ENCODE measurements around the gene ADAMTS17.

The ADAMTS17 gene

DNA sequence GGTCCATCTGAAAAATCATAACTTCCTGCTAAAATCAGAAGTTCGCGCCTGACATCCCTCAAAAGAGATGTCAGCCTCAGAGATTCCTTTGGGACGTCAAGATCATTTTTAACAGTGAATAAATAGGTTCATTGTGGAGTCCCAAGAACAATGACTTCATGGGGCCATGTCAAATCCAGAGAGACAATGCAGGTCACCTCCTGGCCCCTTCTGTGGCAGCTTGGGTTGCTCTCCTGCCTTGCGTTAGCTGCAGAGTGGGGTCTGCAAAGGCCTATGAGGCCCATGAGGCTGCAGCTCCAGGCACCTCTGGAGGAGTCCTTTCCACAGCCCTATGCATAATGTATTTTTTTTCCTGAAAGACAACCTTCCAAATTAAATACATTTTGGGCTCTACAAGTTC lies 282.3 kb downstream of the ADAMTS17 start:
- H3K79me2 ChIP-seq (ENCODE audit: control insufficient read depth, low read length): no peaks in the 10 kb centered on the region
- H3K27me3 ChIP-seq (ENCODE audit: control insufficient read depth, low read length): peaks cover 12% of the 10 kb centered on the region
- H4K20me1 ChIP-seq (ENCODE audit: control insufficient read depth, insufficient read depth, low read depth, low read length): no peaks in the 10 kb centered on the region
- H3K4me2 ChIP-seq (ENCODE audit: low read length): no peak overlapping the region
- no peak overlapping the region for H3K27ac ChIP-seq (ENCODE audit: low read depth, low read length)
- no peaks in the 10 kb centered on the region for H3K4me1 ChIP-seq (ENCODE audit: control insufficient read depth, low read length)
- H3F3A ChIP-seq (ENCODE audit: control insufficient read depth, insufficient read depth): no peaks in the 10 kb centered on the region
- TF ChIP-seq, protein P1, sequence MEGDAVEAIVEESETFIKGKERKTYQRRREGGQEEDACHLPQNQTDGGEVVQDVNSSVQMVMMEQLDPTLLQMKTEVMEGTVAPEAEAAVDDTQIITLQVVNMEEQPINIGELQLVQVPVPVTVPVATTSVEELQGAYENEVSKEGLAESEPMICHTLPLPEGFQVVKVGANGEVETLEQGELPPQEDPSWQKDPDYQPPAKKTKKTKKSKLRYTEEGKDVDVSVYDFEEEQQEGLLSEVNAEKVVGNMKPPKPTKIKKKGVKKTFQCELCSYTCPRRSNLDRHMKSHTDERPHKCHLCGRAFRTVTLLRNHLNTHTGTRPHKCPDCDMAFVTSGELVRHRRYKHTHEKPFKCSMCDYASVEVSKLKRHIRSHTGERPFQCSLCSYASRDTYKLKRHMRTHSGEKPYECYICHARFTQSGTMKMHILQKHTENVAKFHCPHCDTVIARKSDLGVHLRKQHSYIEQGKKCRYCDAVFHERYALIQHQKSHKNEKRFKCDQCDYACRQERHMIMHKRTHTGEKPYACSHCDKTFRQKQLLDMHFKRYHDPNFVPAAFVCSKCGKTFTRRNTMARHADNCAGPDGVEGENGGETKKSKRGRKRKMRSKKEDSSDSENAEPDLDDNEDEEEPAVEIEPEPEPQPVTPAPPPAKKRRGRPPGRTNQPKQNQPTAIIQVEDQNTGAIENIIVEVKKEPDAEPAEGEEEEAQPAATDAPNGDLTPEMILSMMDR (IDR thresholded peaks at IDR 0.05; ENCODE audit: low read depth, low read length, poor library complexity, severe bottlenecking): no peak
- TF ChIP-seq EZH2phosphoT487 (IDR thresholded peaks at IDR 0.05; ENCODE audit: borderline replicate concordance, low read length): no peak
- H3K9me2 ChIP-seq (replicated peaks; ENCODE audit: control insufficient read depth, low read length): no peaks in the 10 kb centered on the region
- H3K36me3 ChIP-seq (ENCODE audit: control insufficient read depth, low read length): no peaks in the 10 kb centered on the region
- no peak overlapping the region for H3K4me3 ChIP-seq (ENCODE audit: low read length)
- H3K9me3 ChIP-seq (ENCODE audit: control insufficient read depth, insufficient read depth, low read length): no peaks in the 10 kb centered on the region

DNA sequence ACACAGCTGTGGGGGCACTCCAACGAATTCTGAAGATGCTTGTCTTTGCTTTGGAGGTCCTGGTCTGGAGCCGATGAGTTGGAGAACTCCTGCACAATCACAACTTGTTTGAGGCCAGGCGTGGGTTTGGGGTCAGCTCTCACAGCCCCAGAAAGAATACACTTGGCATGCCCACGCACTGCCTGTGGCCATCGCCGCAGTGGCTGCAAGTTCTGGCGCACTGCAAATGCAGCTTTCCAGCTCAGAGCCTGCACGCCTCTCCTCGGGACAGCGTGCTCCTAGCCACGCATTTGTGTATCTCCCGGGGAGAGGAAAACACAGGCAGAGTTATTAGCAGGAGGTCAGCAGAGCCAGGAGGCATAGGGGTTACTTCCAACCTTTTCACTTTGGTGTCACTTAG lies 282.7 kb downstream of the ADAMTS17 start:
- no peak overlapping the region for H3K4me2 ChIP-seq (ENCODE audit: low read length)
- peaks cover 12% of the 10 kb centered on the region for H3K27me3 ChIP-seq (ENCODE audit: control insufficient read depth, low read length)
- no peaks in the 10 kb centered on the region for H3K36me3 ChIP-seq (ENCODE audit: control insufficient read depth, low read length)
- H3K27ac ChIP-seq (ENCODE audit: low read depth, low read length): no peak overlapping the region
- TF ChIP-seq, protein P1 (IDR thresholded peaks at IDR 0.05; ENCODE audit: low read depth, low read length, poor library complexity, severe bottlenecking): no peak
- TF ChIP-seq EZH2phosphoT487 (IDR thresholded peaks at IDR 0.05; ENCODE audit: borderline replicate concordance, low read length): no peak
- no peaks in the 10 kb centered on the region for H3K9me3 ChIP-seq (ENCODE audit: control insufficient read depth, insufficient read depth, low read length)
- no peaks in the 10 kb centered on the region for H3K79me2 ChIP-seq (ENCODE audit: control insufficient read depth, low read length)
- no peaks in the 10 kb centered on the region for H3K9me2 ChIP-seq (replicated peaks; ENCODE audit: control insufficient read depth, low read length)
- H3K4me3 ChIP-seq (ENCODE audit: low read length): no peak overlapping the region
- no peaks in the 10 kb centered on the region for H4K20me1 ChIP-seq (ENCODE audit: control insufficient read depth, insufficient read depth, low read depth, low read length)
- H3K4me1 ChIP-seq (ENCODE audit: control insufficient read depth, low read length): no peaks in the 10 kb centered on the region
- no peaks in the 10 kb centered on the region for H3F3A ChIP-seq (ENCODE audit: control insufficient read depth, insufficient read depth)

DNA sequence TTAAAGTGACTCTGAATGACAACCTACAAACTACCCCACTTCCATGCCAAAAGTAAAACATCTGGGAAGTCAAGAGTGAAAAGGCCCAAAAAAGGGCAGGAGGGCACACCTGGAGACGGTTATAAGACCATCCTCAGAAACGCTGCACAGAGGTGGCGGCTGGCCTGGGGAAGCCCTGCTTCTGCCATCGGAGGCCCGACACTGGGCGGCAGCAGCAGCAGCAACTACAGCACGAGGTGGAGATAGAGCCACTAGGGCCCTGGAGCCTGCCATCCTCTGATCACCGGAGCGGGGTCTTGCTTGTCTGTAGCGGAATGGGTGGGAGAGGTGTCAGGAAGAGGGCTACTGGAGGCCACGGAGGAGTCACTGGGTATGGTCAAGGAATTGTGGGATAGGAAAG lies 283.3 kb downstream of the ADAMTS17 start:
- H3K27ac ChIP-seq (ENCODE audit: low read depth, low read length): no peak overlapping the region
- TF ChIP-seq, protein P1 (IDR thresholded peaks at IDR 0.05; ENCODE audit: low read depth, low read length, poor library complexity, severe bottlenecking): no peak
- no peak for TF ChIP-seq EZH2phosphoT487 (IDR thresholded peaks at IDR 0.05; ENCODE audit: borderline replicate concordance, low read length)
- no peaks in the 10 kb centered on the region for H3K79me2 ChIP-seq (ENCODE audit: control insufficient read depth, low read length)
- no peaks in the 10 kb centered on the region for H3K9me3 ChIP-seq (ENCODE audit: control insufficient read depth, insufficient read depth, low read length)
- no peaks in the 10 kb centered on the region for H3K9me2 ChIP-seq (replicated peaks; ENCODE audit: control insufficient read depth, low read length)
- no peaks in the 10 kb centered on the region for H3K36me3 ChIP-seq (ENCODE audit: control insufficient read depth, low read length)
- no peaks in the 10 kb centered on the region for H3K4me1 ChIP-seq (ENCODE audit: control insufficient read depth, low read length)
- H3K4me3 ChIP-seq (ENCODE audit: low read length): no peak overlapping the region
- no peaks in the 10 kb centered on the region for H4K20me1 ChIP-seq (ENCODE audit: control insufficient read depth, insufficient read depth, low read depth, low read length)
- H3K4me2 ChIP-seq (ENCODE audit: low read length): no peak overlapping the region
- H3F3A ChIP-seq (ENCODE audit: control insufficient read depth, insufficient read depth): no peaks in the 10 kb centered on the region
- H3K27me3 ChIP-seq (ENCODE audit: control insufficient read depth, low read length): peaks cover 12% of the 10 kb centered on the region

DNA sequence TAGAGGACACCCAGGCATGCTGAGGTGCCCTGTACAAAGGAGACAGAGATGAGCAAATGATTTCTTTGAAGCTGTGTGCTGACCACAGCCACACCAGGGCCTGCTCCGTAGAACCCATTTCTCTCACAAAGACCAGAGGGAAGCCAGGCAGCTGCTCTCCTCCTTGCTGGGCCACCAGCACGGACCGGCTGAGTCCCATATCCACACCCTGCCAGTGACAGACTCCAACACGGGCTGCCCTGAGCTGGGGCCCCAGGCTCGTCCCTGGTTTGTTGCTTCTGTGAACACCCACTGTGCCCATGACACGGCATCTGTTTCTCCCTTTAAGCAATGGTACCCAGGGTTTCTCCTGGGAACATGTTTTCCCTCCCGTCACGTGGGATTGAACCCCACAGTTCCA lies 284.5 kb downstream of the ADAMTS17 start:
- TF ChIP-seq, protein P1 (IDR thresholded peaks at IDR 0.05; ENCODE audit: low read depth, low read length, poor library complexity, severe bottlenecking): no peak
- no peak for TF ChIP-seq EZH2phosphoT487 (IDR thresholded peaks at IDR 0.05; ENCODE audit: borderline replicate concordance, low read length)

More for the DNA sequence above, 284.5 kb downstream of the ADAMTS17 start:
- H3K9me2 ChIP-seq (replicated peaks; ENCODE audit: control insufficient read depth, low read length): no peaks in the 10 kb centered on the region
- no peaks in the 10 kb centered on the region for H3K36me3 ChIP-seq (ENCODE audit: control insufficient read depth, low read length)
- no peaks in the 10 kb centered on the region for H3K9me3 ChIP-seq (ENCODE audit: control insufficient read depth, insufficient read depth, low read length)
- H3K4me1 ChIP-seq (ENCODE audit: control insufficient read depth, low read length): no peaks in the 10 kb centered on the region
- H3K27ac ChIP-seq (ENCODE audit: low read depth, low read length): no peak overlapping the region
- H3K27me3 ChIP-seq (ENCODE audit: control insufficient read depth, low read length): peaks cover 12% of the 10 kb centered on the region
- no peaks in the 10 kb centered on the region for H4K20me1 ChIP-seq (ENCODE audit: control insufficient read depth, insufficient read depth, low read depth, low read length)
- no peaks in the 10 kb centered on the region for H3F3A ChIP-seq (ENCODE audit: control insufficient read depth, insufficient read depth)
- H3K4me2 ChIP-seq (ENCODE audit: low read length): no peak overlapping the region
- no peaks in the 10 kb centered on the region for H3K79me2 ChIP-seq (ENCODE audit: control insufficient read depth, low read length)
- H3K4me3 ChIP-seq (ENCODE audit: low read length): no peak overlapping the region

Data from DOHH2 (cell line).